ENCODE data around the gene ACADL.

GRCh38 chr2:210159059-210159458 is 66.2 kb downstream of the ACADL start:
- TF ChIP-seq, protein P1, sequence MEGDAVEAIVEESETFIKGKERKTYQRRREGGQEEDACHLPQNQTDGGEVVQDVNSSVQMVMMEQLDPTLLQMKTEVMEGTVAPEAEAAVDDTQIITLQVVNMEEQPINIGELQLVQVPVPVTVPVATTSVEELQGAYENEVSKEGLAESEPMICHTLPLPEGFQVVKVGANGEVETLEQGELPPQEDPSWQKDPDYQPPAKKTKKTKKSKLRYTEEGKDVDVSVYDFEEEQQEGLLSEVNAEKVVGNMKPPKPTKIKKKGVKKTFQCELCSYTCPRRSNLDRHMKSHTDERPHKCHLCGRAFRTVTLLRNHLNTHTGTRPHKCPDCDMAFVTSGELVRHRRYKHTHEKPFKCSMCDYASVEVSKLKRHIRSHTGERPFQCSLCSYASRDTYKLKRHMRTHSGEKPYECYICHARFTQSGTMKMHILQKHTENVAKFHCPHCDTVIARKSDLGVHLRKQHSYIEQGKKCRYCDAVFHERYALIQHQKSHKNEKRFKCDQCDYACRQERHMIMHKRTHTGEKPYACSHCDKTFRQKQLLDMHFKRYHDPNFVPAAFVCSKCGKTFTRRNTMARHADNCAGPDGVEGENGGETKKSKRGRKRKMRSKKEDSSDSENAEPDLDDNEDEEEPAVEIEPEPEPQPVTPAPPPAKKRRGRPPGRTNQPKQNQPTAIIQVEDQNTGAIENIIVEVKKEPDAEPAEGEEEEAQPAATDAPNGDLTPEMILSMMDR (IDR thresholded peaks at IDR 0.05) = no peak
- TF ChIP-seq POLR2A (IDR thresholded peaks at IDR 0.05; ENCODE audit: low read depth) = no peak
- TF ChIP-seq POLR2AphosphoS5 (IDR thresholded peaks at IDR 0.05) = no peak
- no peak for TF ChIP-seq EP300 (IDR thresholded peaks at IDR 0.05)

Measured in esophagus muscularis mucosa (tissue), 4 donors.